ENCODE data around the gene TENM4. TPM values are rescaled to one million over a fixed set of nuclear protein-coding genes. Genes with fewer than 3 reads are reported as not detected.

TENM4 gene
- total and polyA plus RNA-seq, 2 of the 8 experiments (the other 6 are each of a cell fraction or from before 2014, with no cell fraction given), result 3.5 to 7.2 TPM

GRCh38 chr11:79472819-79473529 is 32.1 kb upstream of the TENM4 start (continued):
- TF ChIP-seq NANOG (IDR thresholded peaks at IDR 0.05; ENCODE audit: insufficient read depth, low read depth, low read length, poor library complexity, severe bottlenecking), result peak; percentile 69
- TF ChIP-seq CTBP2 (IDR thresholded peaks at IDR 0.05; ENCODE audit: borderline replicate concordance, insufficient read depth, insufficient read length, low read length), result no peak
- no peak for TF ChIP-seq CHD2 (IDR thresholded peaks at IDR 0.05; ENCODE audit: low read length)
- no peak for TF ChIP-seq USF2 (IDR thresholded peaks at IDR 0.05; ENCODE audit: low read length)
- TF ChIP-seq GTF2F1 (IDR thresholded peaks at IDR 0.05; ENCODE audit: borderline replicate concordance, low read depth, low read length), result no peak
- TF ChIP-seq POLR2A (IDR thresholded peaks at IDR 0.05; ENCODE audit: control extremely low read depth in 1 of 2, low read depth in 2 of 2, low read length in 2 of 2), result peak in 1 of 2 experiments; percentile 64; a peak in 2 of 3 replicates
- TF ChIP-seq EGR1 (IDR thresholded peaks at IDR 0.05; ENCODE audit: borderline replicate concordance, low read depth, low read length), result no peak
- no peak for TF ChIP-seq EZH2 (IDR thresholded peaks at IDR 0.05; ENCODE audit: low read depth, low read length, severe bottlenecking)
- no peak for TF ChIP-seq RAD21 (IDR thresholded peaks at IDR 0.05 in 1 of 2, conservative IDR thresholded peaks at IDR 0.05 in 1 of 2; ENCODE audit: low read depth in 2 of 2, low read length in 2 of 2)
- TF ChIP-seq TCF12 (IDR thresholded peaks at IDR 0.05; ENCODE audit: low read depth, low read length), result 0 out of 2 replicates have a peak, but pooled peaks have one; percentile 29
- no peak for TF ChIP-seq TEAD4 (IDR thresholded peaks at IDR 0.05; ENCODE audit: low read depth, low read length)
- no peak for TF ChIP-seq JUN (IDR thresholded peaks at IDR 0.05; ENCODE audit: low read depth, low read length)
- no peak for TF ChIP-seq KDM4A (IDR thresholded peaks at IDR 0.05; ENCODE audit: low read depth, low read length, severe bottlenecking)
- TF ChIP-seq CEBPB (IDR thresholded peaks at IDR 0.05; ENCODE audit: low read depth, low read length), result no peak
- peak; percentile 100 for TF ChIP-seq ASH2L (IDR thresholded peaks at IDR 0.05; ENCODE audit: low read length)
- TF ChIP-seq BACH1 (IDR thresholded peaks at IDR 0.05; ENCODE audit: low read length), result no peak
- peak; percentile 86; the same call in 1 of the 2 replicates for TF ChIP-seq KDM1A (IDR thresholded peaks at IDR 0.05; ENCODE audit: borderline replicate concordance, low read length)
- peak; percentile 85; the same call in 1 of the 2 replicates for TF ChIP-seq ATF2 (IDR thresholded peaks at IDR 0.05; ENCODE audit: low read length)
- no peak for TF ChIP-seq MAFK (IDR thresholded peaks at IDR 0.05; ENCODE audit: low read depth, low read length)
- peak in 1 of 2 experiments; percentile 75; a peak in 1 of 3 replicates for TF ChIP-seq EP300 (IDR thresholded peaks at IDR 0.05; ENCODE audit: borderline replicate concordance in 1 of 2, low read depth in 2 of 2, low read length in 2 of 2)
- peak; percentile 91 for TF ChIP-seq SP1 (IDR thresholded peaks at IDR 0.05; ENCODE audit: low read depth, low read length)
- TF ChIP-seq CREB1 (IDR thresholded peaks at IDR 0.05), result no peak; the same call in 1 of the 2 replicates
